Activated naive CD4-positive, alpha-beta T cell treated with Interleukin-2 at 50 U/mL for 16 hours (primary cell): ENCODE measurements around the gene CFAP53.

Experiments used
- DNase-seq: peaks from one replicate; pipeline ENCODE4 v3.0.0-alpha.2; 2020

CFAP53 gene

GRCh38 chr18:50287441-50288347 lies 21.4 kb upstream of the CFAP53 start, which contains the start of gene CXXC1:
Gene CXXC1, minus strand, starts transcription at chr18:50287692. Its CDS starts 103 bp downstream, at chr18:50287589.
- peak; percentile 98 for DNase-seq

GRCh38 chr18:50287028-50287440 lies 20.7 kb upstream of the CFAP53 start:
- DNase-seq: peak; percentile 17

GRCh38 chr18:50286391-50287027 lies 20.2 kb upstream of the CFAP53 start:
- DNase-seq: peak; percentile 36

- no peak for DNase-seq
These were observed 19.5 kb upstream of the CFAP53 start for GRCh38 chr18:50285631-50286321.

GRCh38 chr18:50285071-50285470 lies 18.8 kb upstream of the CFAP53 start:
- DNase-seq: no peak

GRCh38 chr18:50284255-50284885 lies 18.1 kb upstream of the CFAP53 start:
- DNase-seq: no peak

- no peak for DNase-seq
These were observed 17.3 kb upstream of the CFAP53 start for GRCh38 chr18:50283469-50284209.

- no peak for DNase-seq
These were observed 16.4 kb upstream of the CFAP53 start for GRCh38 chr18:50282521-50283335.

GRCh38 chr18:50281972-50282520 lies 15.8 kb upstream of the CFAP53 start:
- DNase-seq: no peak

- peak; percentile 97 for DNase-seq
These were observed 15.1 kb upstream of the CFAP53 start, which contains the start of gene MBD1 for GRCh38 chr18:50281295-50281971. Gene MBD1, minus strand, starts transcription at chr18:50281523. Its CDS starts 1,531 bp downstream, at chr18:50279992.

GRCh38 chr18:50280707-50281294 lies 14.5 kb upstream of the CFAP53 start:
- DNase-seq: no peak

- no peak for DNase-seq
These were observed 13.5 kb upstream of the CFAP53 start for GRCh38 chr18:50279752-50280151.

GRCh38 chr18:50277942-50278341 lies 11.6 kb upstream of the CFAP53 start:
- DNase-seq: no peak

GRCh38 chr18:50276452-50276851 lies 10.2 kb upstream of the CFAP53 start:
- no peak for DNase-seq

GRCh38 chr18:50275503-50276036 lies 9.3 kb upstream of the CFAP53 start:
- DNase-seq: no peak

GRCh38 chr18:50274941-50275340 lies 8.6 kb upstream of the CFAP53 start:
- no peak for DNase-seq

GRCh38 chr18:50274044-50274442 lies 7.7 kb upstream of the CFAP53 start:
- no peak for DNase-seq

GRCh38 chr18:50273203-50274043 lies 7.1 kb upstream of the CFAP53 start:
- no peak for DNase-seq

- no peak for DNase-seq
These were observed 6.3 kb upstream of the CFAP53 start for GRCh38 chr18:50272568-50272967.
